H1 (cell line): Measurements from ENCODE around the gene GPR39. TPM values are rescaled to one million over a fixed set of nuclear protein-coding genes. Genes with fewer than 3 reads are reported as not detected.

ENCODE experiments used
- ASH2L ChIP-seq: fragments of 200-600, 300-600 bp; sonication (generic); IDR thresholded peaks from one replicate; pipeline ENCODE4 v1.7.1; 2017; ENCODE audit warnings: low read length
- JUND ChIP-seq: IDR thresholded peaks from 2 replicates; pipeline ENCODE4 v1.6.1; 2011; ENCODE audit warnings: mild to moderate bottlenecking, improper control_type of control experiment, low read length
- POU5F1 ChIP-seq: IDR thresholded peaks from 2 replicates; pipeline ENCODE4 v1.6.1; 2011; ENCODE audit warnings: low read depth, mild to moderate bottlenecking, low read length, moderate library complexity
- polyA plus RNA-seq, 7 experiments: library from polyadenylated mRNA; depleted of rRNA in 3 of 7; stranded (reverse) in 5 of 7; unstranded in 2 of 7; fragments of >200 nt in 5 of 7; fragments of 200-250 nt in 2 of 7; gene quantifications; 1 replicate in 5 of 7; 2 replicates in 1 of 7; 4 replicates in 1 of 7; pipeline versions ENCODE4 v1.2.1 to v1.2.3, GENCODE V29; 2011 to 2013; ENCODE audit warnings: missing spikeins in 2 of 7, mixed read lengths in 2 of 7
- total RNA-seq: library from RNA; stranded (reverse); fragmentation: NEBNext Ultra II Directional; extraction: Animal tissue kit (Norgen Biotek cat#: 25700); gene quantifications from 2 replicates; pipeline ENCODE4 v1.2.1, GENCODE V29; 2021
- TF ChIP-seq, protein P1 (sequence below): fragments of 300-600 bp; sonication (generic); IDR thresholded peaks from 2 replicates; pipeline ENCODE4 v1.7.1; 2012; ENCODE audit warnings: low read length, moderate library complexity, mild to moderate bottlenecking, inconsistent platforms; ENCODE audit not compliant: insufficient replicate concordance

The GPR39 gene
- total and polyA plus RNA-seq, 2 of the 8 experiments (the other 6 are each of a cell fraction or from before 2014, with no cell fraction given): 0.63 to 2.7 TPM

DNA sequence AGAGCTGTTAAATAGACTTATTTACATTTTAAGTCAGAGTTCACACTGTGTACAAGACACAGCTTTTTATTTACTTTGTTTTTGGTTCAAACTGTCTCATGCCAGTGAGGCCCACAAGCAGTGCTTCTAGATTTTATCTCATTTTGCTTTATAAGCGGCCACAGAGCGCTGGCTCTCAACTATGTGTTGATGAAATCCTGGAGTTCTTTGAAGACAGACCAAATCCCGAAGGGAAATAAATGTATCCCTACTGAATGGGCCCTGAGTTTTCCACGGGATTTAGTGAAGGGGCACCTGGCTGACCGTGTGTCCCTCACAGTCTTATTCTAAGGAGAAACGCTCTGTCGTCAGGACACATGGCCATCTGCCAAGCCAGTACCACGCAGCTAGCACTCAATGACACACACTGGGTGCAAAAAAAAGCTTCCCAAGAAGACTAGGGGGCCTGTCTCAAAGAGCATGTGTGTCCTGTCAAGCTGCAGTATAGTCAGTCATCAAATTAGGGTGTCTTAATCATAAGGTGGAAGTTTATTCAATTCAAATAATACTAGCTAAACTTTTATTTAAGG lies 230.0 kb downstream of the GPR39 start (continued):
- TF ChIP-seq, protein P1, sequence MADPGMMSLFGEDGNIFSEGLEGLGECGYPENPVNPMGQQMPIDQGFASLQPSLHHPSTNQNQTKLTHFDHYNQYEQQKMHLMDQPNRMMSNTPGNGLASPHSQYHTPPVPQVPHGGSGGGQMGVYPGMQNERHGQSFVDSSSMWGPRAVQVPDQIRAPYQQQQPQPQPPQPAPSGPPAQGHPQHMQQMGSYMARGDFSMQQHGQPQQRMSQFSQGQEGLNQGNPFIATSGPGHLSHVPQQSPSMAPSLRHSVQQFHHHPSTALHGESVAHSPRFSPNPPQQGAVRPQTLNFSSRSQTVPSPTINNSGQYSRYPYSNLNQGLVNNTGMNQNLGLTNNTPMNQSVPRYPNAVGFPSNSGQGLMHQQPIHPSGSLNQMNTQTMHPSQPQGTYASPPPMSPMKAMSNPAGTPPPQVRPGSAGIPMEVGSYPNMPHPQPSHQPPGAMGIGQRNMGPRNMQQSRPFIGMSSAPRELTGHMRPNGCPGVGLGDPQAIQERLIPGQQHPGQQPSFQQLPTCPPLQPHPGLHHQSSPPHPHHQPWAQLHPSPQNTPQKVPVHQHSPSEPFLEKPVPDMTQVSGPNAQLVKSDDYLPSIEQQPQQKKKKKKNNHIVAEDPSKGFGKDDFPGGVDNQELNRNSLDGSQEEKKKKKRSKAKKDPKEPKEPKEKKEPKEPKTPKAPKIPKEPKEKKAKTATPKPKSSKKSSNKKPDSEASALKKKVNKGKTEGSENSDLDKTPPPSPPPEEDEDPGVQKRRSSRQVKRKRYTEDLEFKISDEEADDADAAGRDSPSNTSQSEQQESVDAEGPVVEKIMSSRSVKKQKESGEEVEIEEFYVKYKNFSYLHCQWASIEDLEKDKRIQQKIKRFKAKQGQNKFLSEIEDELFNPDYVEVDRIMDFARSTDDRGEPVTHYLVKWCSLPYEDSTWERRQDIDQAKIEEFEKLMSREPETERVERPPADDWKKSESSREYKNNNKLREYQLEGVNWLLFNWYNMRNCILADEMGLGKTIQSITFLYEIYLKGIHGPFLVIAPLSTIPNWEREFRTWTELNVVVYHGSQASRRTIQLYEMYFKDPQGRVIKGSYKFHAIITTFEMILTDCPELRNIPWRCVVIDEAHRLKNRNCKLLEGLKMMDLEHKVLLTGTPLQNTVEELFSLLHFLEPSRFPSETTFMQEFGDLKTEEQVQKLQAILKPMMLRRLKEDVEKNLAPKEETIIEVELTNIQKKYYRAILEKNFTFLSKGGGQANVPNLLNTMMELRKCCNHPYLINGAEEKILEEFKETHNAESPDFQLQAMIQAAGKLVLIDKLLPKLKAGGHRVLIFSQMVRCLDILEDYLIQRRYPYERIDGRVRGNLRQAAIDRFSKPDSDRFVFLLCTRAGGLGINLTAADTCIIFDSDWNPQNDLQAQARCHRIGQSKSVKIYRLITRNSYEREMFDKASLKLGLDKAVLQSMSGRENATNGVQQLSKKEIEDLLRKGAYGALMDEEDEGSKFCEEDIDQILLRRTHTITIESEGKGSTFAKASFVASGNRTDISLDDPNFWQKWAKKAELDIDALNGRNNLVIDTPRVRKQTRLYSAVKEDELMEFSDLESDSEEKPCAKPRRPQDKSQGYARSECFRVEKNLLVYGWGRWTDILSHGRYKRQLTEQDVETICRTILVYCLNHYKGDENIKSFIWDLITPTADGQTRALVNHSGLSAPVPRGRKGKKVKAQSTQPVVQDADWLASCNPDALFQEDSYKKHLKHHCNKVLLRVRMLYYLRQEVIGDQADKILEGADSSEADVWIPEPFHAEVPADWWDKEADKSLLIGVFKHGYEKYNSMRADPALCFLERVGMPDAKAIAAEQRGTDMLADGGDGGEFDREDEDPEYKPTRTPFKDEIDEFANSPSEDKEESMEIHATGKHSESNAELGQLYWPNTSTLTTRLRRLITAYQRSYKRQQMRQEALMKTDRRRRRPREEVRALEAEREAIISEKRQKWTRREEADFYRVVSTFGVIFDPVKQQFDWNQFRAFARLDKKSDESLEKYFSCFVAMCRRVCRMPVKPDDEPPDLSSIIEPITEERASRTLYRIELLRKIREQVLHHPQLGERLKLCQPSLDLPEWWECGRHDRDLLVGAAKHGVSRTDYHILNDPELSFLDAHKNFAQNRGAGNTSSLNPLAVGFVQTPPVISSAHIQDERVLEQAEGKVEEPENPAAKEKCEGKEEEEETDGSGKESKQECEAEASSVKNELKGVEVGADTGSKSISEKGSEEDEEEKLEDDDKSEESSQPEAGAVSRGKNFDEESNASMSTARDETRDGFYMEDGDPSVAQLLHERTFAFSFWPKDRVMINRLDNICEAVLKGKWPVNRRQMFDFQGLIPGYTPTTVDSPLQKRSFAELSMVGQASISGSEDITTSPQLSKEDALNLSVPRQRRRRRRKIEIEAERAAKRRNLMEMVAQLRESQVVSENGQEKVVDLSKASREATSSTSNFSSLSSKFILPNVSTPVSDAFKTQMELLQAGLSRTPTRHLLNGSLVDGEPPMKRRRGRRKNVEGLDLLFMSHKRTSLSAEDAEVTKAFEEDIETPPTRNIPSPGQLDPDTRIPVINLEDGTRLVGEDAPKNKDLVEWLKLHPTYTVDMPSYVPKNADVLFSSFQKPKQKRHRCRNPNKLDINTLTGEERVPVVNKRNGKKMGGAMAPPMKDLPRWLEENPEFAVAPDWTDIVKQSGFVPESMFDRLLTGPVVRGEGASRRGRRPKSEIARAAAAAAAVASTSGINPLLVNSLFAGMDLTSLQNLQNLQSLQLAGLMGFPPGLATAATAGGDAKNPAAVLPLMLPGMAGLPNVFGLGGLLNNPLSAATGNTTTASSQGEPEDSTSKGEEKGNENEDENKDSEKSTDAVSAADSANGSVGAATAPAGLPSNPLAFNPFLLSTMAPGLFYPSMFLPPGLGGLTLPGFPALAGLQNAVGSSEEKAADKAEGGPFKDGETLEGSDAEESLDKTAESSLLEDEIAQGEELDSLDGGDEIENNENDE: no peak
- TF ChIP-seq JUND (no peak), POU5F1 (no peak), ASH2L (no peak)
